ENCODE measurements around the gene PREP.

DNA sequence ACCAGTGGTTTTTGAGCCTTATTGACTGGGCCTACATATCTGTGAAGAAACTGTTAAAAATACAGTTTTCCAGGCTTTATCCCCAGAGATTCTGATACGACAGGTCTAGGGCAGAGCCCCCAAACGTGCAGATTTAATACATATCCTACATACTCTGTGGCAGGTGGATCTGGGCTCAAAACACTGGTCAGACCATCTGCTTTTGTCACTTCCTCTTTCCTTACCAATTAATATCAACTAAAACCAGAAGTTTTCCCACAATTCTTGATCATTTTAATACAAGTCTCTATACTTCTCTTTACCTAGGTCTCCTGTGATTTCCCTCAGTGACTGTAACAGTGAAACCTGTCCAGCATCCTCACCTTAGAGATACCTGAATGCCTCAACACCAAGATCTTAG lies 108.8 kb downstream of the PREP start:
- TF ChIP-seq EZH2 (IDR thresholded peaks at IDR 0.05; ENCODE audit: borderline replicate concordance, low read depth, low read length, poor library complexity, severe bottlenecking), result no peak
- TF ChIP-seq CTCF (conservative IDR thresholded peaks at IDR 0.05; ENCODE audit: low read depth, low read length), result no peak
